Measurements from ENCODE around the gene PDE6H. TPM values are rescaled to one million over a fixed set of nuclear protein-coding genes. Genes with fewer than 3 reads are reported as not detected.
A peak's percentile ranks its signal among the peaks of the same experiment; 100 is the strongest.

PDE6H gene
- total RNA-seq, 1 experiment from 2014 or later = not detected

GRCh38 chr12:14942196-14942931 lies 30.5 kb upstream of the PDE6H start:
- TF ChIP-seq EZH2 (IDR thresholded peaks at IDR 0.05; ENCODE audit: borderline replicate concordance, low read depth, low read length, poor library complexity, severe bottlenecking) (no peak), CTCF (conservative IDR thresholded peaks at IDR 0.05; ENCODE audit: low read depth, low read length) (no peak)
- intact Hi-C loops (cut with micrococcal nuclease; ENCODE audit: unreplicated experiment) = no loop called here
- Histone ChIP-seq H3K27me3 (replicated peaks; ENCODE audit: insufficient read depth, low read depth, low read length, poor library complexity) (no peaks in the 10 kb centered on the region), H3K9me3 (ENCODE audit: low read depth, low read length, poor library complexity, severe bottlenecking) (no peaks in the 10 kb centered on the region), H3K36me3 (ENCODE audit: insufficient read depth, low read length, poor library complexity, severe bottlenecking) (peaks cover 5% of the 10 kb centered on the region), H3K4me1 (ENCODE audit: insufficient read depth, low read length, poor library complexity, severe bottlenecking) (no peaks in the 10 kb centered on the region), H3K4me3 (ENCODE audit: low read depth, low read length, poor library complexity, severe bottlenecking) (no peak overlapping the region), H3K27ac (ENCODE audit: low read depth, low read length, poor library complexity, severe bottlenecking) (no peak overlapping the region)
- no peak for DNase-seq (ENCODE audit: low spot score)
- CTCF ChIA-PET = no interaction called here
- POLR2A ChIA-PET (ENCODE audit: low non-redundant PET) = no interaction called here
- TSS peak; percentile 97 for BruUV-seq (replicated peaks)

- intact Hi-C loops (cut with micrococcal nuclease; ENCODE audit: unreplicated experiment) = no loop called here
- DNase-seq (ENCODE audit: low spot score) = no peak
- Histone ChIP-seq H3K36me3 (ENCODE audit: insufficient read depth, low read length, poor library complexity, severe bottlenecking) (peaks cover 12% of the 10 kb centered on the region), H3K4me1 (ENCODE audit: insufficient read depth, low read length, poor library complexity, severe bottlenecking) (peaks cover 17% of the 10 kb centered on the region), H3K4me3 (ENCODE audit: low read depth, low read length, poor library complexity, severe bottlenecking) (no peak overlapping the region), H3K27me3 (replicated peaks; ENCODE audit: insufficient read depth, low read depth, low read length, poor library complexity) (no peaks in the 10 kb centered on the region), H3K27ac (ENCODE audit: low read depth, low read length, poor library complexity, severe bottlenecking) (no peak overlapping the region), H3K9me3 (ENCODE audit: low read depth, low read length, poor library complexity, severe bottlenecking) (no peaks in the 10 kb centered on the region)
- no peak for TF ChIP-seq EZH2 (IDR thresholded peaks at IDR 0.05; ENCODE audit: borderline replicate concordance, low read depth, low read length, poor library complexity, severe bottlenecking)
- no peak for TF ChIP-seq CTCF (conservative IDR thresholded peaks at IDR 0.05; ENCODE audit: low read depth, low read length)
- CTCF ChIA-PET = no interaction called here
- POLR2A ChIA-PET (ENCODE audit: low non-redundant PET) = no interaction called here
- BruUV-seq (replicated peaks) = no TSS peak
Measured at GRCh38 chr12:14946162-14946561, 26.7 kb upstream of the PDE6H start.

GRCh38 chr12:14946861-14947260 lies 26.0 kb upstream of the PDE6H start:
- Histone ChIP-seq H3K36me3 (ENCODE audit: insufficient read depth, low read length, poor library complexity, severe bottlenecking) (peaks cover 12% of the 10 kb centered on the region), H3K27me3 (replicated peaks; ENCODE audit: insufficient read depth, low read depth, low read length, poor library complexity) (no peaks in the 10 kb centered on the region), H3K9me3 (ENCODE audit: low read depth, low read length, poor library complexity, severe bottlenecking) (no peaks in the 10 kb centered on the region), H3K27ac (ENCODE audit: low read depth, low read length, poor library complexity, severe bottlenecking) (no peak overlapping the region), H3K4me1 (ENCODE audit: insufficient read depth, low read length, poor library complexity, severe bottlenecking) (peaks cover 17% of the 10 kb centered on the region), H3K4me3 (ENCODE audit: low read depth, low read length, poor library complexity, severe bottlenecking) (no peak overlapping the region)
- CTCF ChIA-PET = no interaction called here
- no peak for TF ChIP-seq CTCF (conservative IDR thresholded peaks at IDR 0.05; ENCODE audit: low read depth, low read length)
- TF ChIP-seq EZH2 (IDR thresholded peaks at IDR 0.05; ENCODE audit: borderline replicate concordance, low read depth, low read length, poor library complexity, severe bottlenecking) = no peak
- no TSS peak for BruUV-seq (replicated peaks)
- intact Hi-C loops (cut with micrococcal nuclease; ENCODE audit: unreplicated experiment) = no loop called here
- POLR2A ChIA-PET (ENCODE audit: low non-redundant PET) = no interaction called here
- DNase-seq (ENCODE audit: low spot score) = no peak

All from A673 (cell line).